ENCODE data around the gene PLPP1.

- TF ChIP-seq CTCF (IDR thresholded peaks at IDR 0.05; ENCODE audit: low read depth, low read length) (no peak), MAX (IDR thresholded peaks at IDR 0.05; ENCODE audit: low read depth, low read length) (no peak)
Measured at GRCh38 chr5:55546947-55547346, 12.2 kb upstream of the PLPP1 start.

All from NB4 (cell line).